WTC11 (cell line): ENCODE results near the gene SYK. TPM values are rescaled to one million over a fixed set of nuclear protein-coding genes. Genes with fewer than 3 reads are reported as not detected.

Experiments used
- ATAC-seq: fragments of 200-7000 bp; cut with Tn5 transposase; 2 replicates; pipeline ENCODE4 v1.10.0; 2021; ENCODE audit warnings: mild to moderate bottlenecking, moderate library complexity
- CTCF ChIA-PET: fragments of 300-600 bp; sonication (Branson Sonifier 250); formaldehyde crosslinking; loops from one replicate; lab custom pipeline; 2021; ENCODE audit warnings: antibody characterized with exemption; lab: Charles Lee
- POLR2A ChIA-PET: fragments of 350-600 bp; sonication (Branson Sonifier 250); formaldehyde crosslinking; loops from one replicate; lab custom pipeline; 2021; ENCODE audit warnings: antibody characterized with exemption; lab: Charles Lee
- DNase-seq: peaks from one replicate; pipeline ENCODE4 v3.0.0; 2021; ENCODE audit warnings: low spot score
- H3K27ac Mint-ChIP-seq: 2 replicates; pipeline ENCODE4 v1.8.0; 2021; ENCODE audit warnings: mixed read lengths
- H3K27me3 Mint-ChIP-seq: 2 replicates; pipeline ENCODE4 v1.8.0; 2021; ENCODE audit warnings: low read depth, mild to moderate bottlenecking, moderate library complexity, mixed read lengths
- H3K36me3 Mint-ChIP-seq: 2 replicates; pipeline ENCODE4 v1.8.0; 2021; ENCODE audit warnings: mixed read lengths
- H3K4me1 Mint-ChIP-seq: 2 replicates; pipeline ENCODE4 v1.8.0; 2022; ENCODE audit warnings: mixed read lengths
- H3K4me3 Mint-ChIP-seq: 2 replicates; pipeline ENCODE4 v1.8.0; 2021; ENCODE audit warnings: mild to moderate bottlenecking, moderate library complexity, mixed read lengths
- H3K9me3 Mint-ChIP-seq: 2 replicates; pipeline ENCODE4 v1.8.0; 2021; ENCODE audit warnings: mixed read lengths
- CBFB ChIP-seq: sonication (generic); formaldehyde crosslinking; IDR thresholded peaks from 2 replicates; pipeline ENCODE4 v1.8.1; 2022; ENCODE audit warnings: mild to moderate bottlenecking, low read depth, missing genetic modification reagents
- CREB1 ChIP-seq: sonication (generic); formaldehyde crosslinking; IDR thresholded peaks from 2 replicates; pipeline ENCODE4 v1.8.0; 2023; ENCODE audit warnings: mild to moderate bottlenecking, missing genetic modification reagents
- EMX1 ChIP-seq: fragments of 250-450 bp; sonication (Bioruptor Pico); IDR thresholded peaks from 2 replicates; pipeline ENCODE4 v1.8.0; 2021; ENCODE audit warnings: mild to moderate bottlenecking
- ESRRA ChIP-seq: sonication (generic); formaldehyde crosslinking; IDR thresholded peaks from 2 replicates; pipeline ENCODE4 v1.8.1; 2022; ENCODE audit warnings: mild to moderate bottlenecking, missing genetic modification reagents, borderline replicate concordance
- JAZF1 ChIP-seq: fragments of 250-450 bp; sonication (Bioruptor Pico); IDR thresholded peaks from 2 replicates; pipeline ENCODE4 v1.9.0; 2021; ENCODE audit warnings: moderate library complexity, mild to moderate bottlenecking, inconsistent platforms
- SMAD4 ChIP-seq: sonication (generic); formaldehyde crosslinking; IDR thresholded peaks from 2 replicates; pipeline ENCODE4 v1.8.0; 2022; ENCODE audit warnings: mild to moderate bottlenecking, missing genetic modification reagents
- TCF7 ChIP-seq: sonication (generic); formaldehyde crosslinking; IDR thresholded peaks from 2 replicates; pipeline ENCODE4 v1.8.0; 2022; ENCODE audit warnings: mild to moderate bottlenecking, low read depth, missing genetic modification reagents, moderate library complexity
- ZNF219 ChIP-seq: sonication (generic); formaldehyde crosslinking; IDR thresholded peaks from 2 replicates; pipeline ENCODE4 v1.8.0; 2023; ENCODE audit warnings: missing genetic modification reagents, mild to moderate bottlenecking, borderline replicate concordance
- ZNF671 ChIP-seq: fragments of 250-450 bp; sonication (Bioruptor Pico); IDR thresholded peaks from 2 replicates; pipeline ENCODE4 v1.8.0; 2021; ENCODE audit warnings: mild to moderate bottlenecking
- total RNA-seq: library from RNA; stranded (reverse); gene quantifications from 3 replicates; pipeline ENCODE4 v1.2.3, GENCODE V29; 2021
- TF ChIP-seq, protein P1 (sequence below): sonication (generic); formaldehyde crosslinking; IDR thresholded peaks from 2 replicates; pipeline ENCODE4 v1.8.1; 2022; ENCODE audit warnings: missing genetic modification reagents, borderline replicate concordance
- TF ChIP-seq, protein P2 (sequence below): sonication (generic); formaldehyde crosslinking; IDR thresholded peaks from 2 replicates; pipeline ENCODE4 v1.8.1; 2022; ENCODE audit warnings: mild to moderate bottlenecking, missing genetic modification reagents, moderate library complexity, borderline replicate concordance
- TF ChIP-seq, protein P3 (sequence below): sonication (generic); formaldehyde crosslinking; IDR thresholded peaks from 2 replicates; pipeline ENCODE4 v1.8.0; 2023; ENCODE audit warnings: missing genetic modification reagents, mild to moderate bottlenecking, borderline replicate concordance
- TF ChIP-seq, protein P4 (sequence below): sonication (generic); formaldehyde crosslinking; IDR thresholded peaks from 2 replicates; pipeline ENCODE4 v1.8.0; 2022; ENCODE audit warnings: mild to moderate bottlenecking, missing genetic modification reagents
- TF ChIP-seq, protein P5 (sequence below): sonication (generic); formaldehyde crosslinking; IDR thresholded peaks from 2 replicates; pipeline ENCODE4 v1.8.0; 2023; ENCODE audit warnings: mild to moderate bottlenecking, missing genetic modification reagents
- TF ChIP-seq, protein P6 (sequence below): sonication (generic); formaldehyde crosslinking; IDR thresholded peaks from 2 replicates; pipeline ENCODE4 v1.8.1; 2022; ENCODE audit warnings: low read depth, mild to moderate bottlenecking, moderate library complexity, missing genetic modification reagents, borderline replicate concordance

Gene SYK
- total RNA-seq, 1 experiment from 2014 or later, result 7.4 TPM

DNA sequence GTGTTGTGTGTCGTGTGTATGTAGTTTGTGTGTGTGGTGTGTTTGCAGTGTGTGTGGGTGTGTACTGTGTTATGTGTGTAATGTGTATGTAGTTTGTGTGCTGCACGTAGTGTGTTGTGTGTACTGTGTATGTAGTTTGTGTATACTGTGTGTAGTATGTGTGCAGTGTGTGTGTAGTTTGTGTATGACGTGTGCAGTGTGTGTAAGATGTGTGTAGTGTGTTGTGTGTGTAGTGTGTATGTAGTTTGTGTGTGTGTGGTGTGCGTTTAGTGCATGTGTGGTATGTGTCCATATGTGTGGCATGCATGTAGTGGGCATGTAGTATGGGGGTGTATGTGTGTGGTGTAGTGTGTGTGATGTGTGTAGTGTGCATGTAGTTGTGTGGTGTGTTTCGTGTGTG is 39.6 kb downstream of the SYK start:
- TF ChIP-seq, protein P1, sequence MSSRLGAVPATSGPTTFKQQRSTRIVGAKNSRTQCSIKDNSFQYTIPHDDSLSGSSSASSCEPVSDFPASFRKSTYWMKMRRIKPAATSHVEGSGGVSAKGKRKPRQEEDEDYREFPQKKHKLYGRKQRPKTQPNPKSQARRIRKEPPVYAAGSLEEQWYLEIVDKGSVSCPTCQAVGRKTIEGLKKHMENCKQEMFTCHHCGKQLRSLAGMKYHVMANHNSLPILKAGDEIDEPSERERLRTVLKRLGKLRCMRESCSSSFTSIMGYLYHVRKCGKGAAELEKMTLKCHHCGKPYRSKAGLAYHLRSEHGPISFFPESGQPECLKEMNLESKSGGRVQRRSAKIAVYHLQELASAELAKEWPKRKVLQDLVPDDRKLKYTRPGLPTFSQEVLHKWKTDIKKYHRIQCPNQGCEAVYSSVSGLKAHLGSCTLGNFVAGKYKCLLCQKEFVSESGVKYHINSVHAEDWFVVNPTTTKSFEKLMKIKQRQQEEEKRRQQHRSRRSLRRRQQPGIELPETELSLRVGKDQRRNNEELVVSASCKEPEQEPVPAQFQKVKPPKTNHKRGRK, result no peak
- TF ChIP-seq EMX1 (CRISPR knock-in tag) (no peak), ESRRA (CRISPR knock-in tag) (no peak), SMAD4 (CRISPR knock-in tag) (no peak), ZNF219 (CRISPR knock-in tag) (no peak), CREB1 (no peak), CBFB (CRISPR knock-in tag) (no peak), TCF7 (CRISPR knock-in tag) (no peak), JAZF1 (no peak), ZNF671 (CRISPR knock-in tag) (no peak)
- TF ChIP-seq, protein P2, sequence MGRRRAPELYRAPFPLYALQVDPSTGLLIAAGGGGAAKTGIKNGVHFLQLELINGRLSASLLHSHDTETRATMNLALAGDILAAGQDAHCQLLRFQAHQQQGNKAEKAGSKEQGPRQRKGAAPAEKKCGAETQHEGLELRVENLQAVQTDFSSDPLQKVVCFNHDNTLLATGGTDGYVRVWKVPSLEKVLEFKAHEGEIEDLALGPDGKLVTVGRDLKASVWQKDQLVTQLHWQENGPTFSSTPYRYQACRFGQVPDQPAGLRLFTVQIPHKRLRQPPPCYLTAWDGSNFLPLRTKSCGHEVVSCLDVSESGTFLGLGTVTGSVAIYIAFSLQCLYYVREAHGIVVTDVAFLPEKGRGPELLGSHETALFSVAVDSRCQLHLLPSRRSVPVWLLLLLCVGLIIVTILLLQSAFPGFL (CRISPR knock-in tag), result no peak
- TF ChIP-seq, protein P3, sequence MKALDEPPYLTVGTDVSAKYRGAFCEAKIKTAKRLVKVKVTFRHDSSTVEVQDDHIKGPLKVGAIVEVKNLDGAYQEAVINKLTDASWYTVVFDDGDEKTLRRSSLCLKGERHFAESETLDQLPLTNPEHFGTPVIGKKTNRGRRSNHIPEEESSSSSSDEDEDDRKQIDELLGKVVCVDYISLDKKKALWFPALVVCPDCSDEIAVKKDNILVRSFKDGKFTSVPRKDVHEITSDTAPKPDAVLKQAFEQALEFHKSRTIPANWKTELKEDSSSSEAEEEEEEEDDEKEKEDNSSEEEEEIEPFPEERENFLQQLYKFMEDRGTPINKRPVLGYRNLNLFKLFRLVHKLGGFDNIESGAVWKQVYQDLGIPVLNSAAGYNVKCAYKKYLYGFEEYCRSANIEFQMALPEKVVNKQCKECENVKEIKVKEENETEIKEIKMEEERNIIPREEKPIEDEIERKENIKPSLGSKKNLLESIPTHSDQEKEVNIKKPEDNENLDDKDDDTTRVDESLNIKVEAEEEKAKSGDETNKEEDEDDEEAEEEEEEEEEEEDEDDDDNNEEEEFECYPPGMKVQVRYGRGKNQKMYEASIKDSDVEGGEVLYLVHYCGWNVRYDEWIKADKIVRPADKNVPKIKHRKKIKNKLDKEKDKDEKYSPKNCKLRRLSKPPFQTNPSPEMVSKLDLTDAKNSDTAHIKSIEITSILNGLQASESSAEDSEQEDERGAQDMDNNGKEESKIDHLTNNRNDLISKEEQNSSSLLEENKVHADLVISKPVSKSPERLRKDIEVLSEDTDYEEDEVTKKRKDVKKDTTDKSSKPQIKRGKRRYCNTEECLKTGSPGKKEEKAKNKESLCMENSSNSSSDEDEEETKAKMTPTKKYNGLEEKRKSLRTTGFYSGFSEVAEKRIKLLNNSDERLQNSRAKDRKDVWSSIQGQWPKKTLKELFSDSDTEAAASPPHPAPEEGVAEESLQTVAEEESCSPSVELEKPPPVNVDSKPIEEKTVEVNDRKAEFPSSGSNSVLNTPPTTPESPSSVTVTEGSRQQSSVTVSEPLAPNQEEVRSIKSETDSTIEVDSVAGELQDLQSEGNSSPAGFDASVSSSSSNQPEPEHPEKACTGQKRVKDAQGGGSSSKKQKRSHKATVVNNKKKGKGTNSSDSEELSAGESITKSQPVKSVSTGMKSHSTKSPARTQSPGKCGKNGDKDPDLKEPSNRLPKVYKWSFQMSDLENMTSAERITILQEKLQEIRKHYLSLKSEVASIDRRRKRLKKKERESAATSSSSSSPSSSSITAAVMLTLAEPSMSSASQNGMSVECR (CRISPR knock-in tag), result no peak
- TF ChIP-seq, protein P4, sequence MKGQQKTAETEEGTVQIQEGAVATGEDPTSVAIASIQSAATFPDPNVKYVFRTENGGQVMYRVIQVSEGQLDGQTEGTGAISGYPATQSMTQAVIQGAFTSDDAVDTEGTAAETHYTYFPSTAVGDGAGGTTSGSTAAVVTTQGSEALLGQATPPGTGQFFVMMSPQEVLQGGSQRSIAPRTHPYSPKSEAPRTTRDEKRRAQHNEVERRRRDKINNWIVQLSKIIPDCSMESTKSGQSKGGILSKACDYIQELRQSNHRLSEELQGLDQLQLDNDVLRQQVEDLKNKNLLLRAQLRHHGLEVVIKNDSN (CRISPR knock-in tag), result no peak
- TF ChIP-seq, protein P5, sequence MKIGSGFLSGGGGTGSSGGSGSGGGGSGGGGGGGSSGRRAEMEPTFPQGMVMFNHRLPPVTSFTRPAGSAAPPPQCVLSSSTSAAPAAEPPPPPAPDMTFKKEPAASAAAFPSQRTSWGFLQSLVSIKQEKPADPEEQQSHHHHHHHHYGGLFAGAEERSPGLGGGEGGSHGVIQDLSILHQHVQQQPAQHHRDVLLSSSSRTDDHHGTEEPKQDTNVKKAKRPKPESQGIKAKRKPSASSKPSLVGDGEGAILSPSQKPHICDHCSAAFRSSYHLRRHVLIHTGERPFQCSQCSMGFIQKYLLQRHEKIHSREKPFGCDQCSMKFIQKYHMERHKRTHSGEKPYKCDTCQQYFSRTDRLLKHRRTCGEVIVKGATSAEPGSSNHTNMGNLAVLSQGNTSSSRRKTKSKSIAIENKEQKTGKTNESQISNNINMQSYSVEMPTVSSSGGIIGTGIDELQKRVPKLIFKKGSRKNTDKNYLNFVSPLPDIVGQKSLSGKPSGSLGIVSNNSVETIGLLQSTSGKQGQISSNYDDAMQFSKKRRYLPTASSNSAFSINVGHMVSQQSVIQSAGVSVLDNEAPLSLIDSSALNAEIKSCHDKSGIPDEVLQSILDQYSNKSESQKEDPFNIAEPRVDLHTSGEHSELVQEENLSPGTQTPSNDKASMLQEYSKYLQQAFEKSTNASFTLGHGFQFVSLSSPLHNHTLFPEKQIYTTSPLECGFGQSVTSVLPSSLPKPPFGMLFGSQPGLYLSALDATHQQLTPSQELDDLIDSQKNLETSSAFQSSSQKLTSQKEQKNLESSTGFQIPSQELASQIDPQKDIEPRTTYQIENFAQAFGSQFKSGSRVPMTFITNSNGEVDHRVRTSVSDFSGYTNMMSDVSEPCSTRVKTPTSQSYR, result no peak
- TF ChIP-seq, protein P6, sequence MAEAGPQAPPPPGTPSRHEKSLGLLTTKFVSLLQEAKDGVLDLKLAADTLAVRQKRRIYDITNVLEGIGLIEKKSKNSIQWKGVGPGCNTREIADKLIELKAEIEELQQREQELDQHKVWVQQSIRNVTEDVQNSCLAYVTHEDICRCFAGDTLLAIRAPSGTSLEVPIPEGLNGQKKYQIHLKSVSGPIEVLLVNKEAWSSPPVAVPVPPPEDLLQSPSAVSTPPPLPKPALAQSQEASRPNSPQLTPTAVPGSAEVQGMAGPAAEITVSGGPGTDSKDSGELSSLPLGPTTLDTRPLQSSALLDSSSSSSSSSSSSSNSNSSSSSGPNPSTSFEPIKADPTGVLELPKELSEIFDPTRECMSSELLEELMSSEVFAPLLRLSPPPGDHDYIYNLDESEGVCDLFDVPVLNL, result no peak
- Mint-ChIP-seq H3K4me1 (no peaks in the 10 kb centered on the region), H3K27me3 (no peaks in the 10 kb centered on the region), H3K4me3 (no peak overlapping the region), H3K36me3 (no peaks in the 10 kb centered on the region), H3K27ac (no peak overlapping the region), H3K9me3 (peaks cover 2% of the 10 kb centered on the region; the same call in 1 of the 2 replicates)
- POLR2A ChIA-PET, result no interaction called here
- ATAC-seq (no peak), DNase-seq (no peak)
- CTCF ChIA-PET, result no interaction called here
